Stimulated activated CD4-positive, alpha-beta T cell treated with anti-CD3 and anti-CD28 coated beads, Interleukin-12 subunit alpha, Interleukin-12 subunit beta, amount 100 ng/mL, for 4 hours (primary cell): ENCODE data around the gene LRRC8A.
A peak's percentile ranks its signal among the peaks of the same experiment; 100 is the strongest.
"Not testable (repeated sequence)": the region's sequence is repeated elsewhere in the genome, so short reads cannot be mapped to it uniquely, and the experiment has no call there.

Experiments used
- DNase-seq: peaks from one replicate; pipeline ENCODE4 v3.0.0-alpha.2; 2020

Gene LRRC8A

GRCh38 chr9:128881884-128882676, at the start of gene LRRC8A, which contains the start of gene KYAT1:
TSS of gene LRRC8A (plus strand) at chr9:128882133. CDS start at chr9:128907165, 25,032 bp downstream.
TSS of gene KYAT1 (minus strand) at chr9:128881950. CDS start at chr9:128845405, 36,545 bp downstream.
- peak; percentile 98 for DNase-seq

GRCh38 chr9:128833696-128834095, 48.2 kb upstream of the LRRC8A start:
- DNase-seq = no peak

- DNase-seq = no peak
Observed at GRCh38 chr9:128835246-128836210, 46.4 kb upstream of the LRRC8A start.

- no peak for DNase-seq
Observed at GRCh38 chr9:128836509-128837145, 45.3 kb upstream of the LRRC8A start.

- DNase-seq = no peak
Observed at GRCh38 chr9:128838338-128838737, 43.6 kb upstream of the LRRC8A start.

- no peak for DNase-seq
Observed at GRCh38 chr9:128840524-128840923, 41.4 kb upstream of the LRRC8A start.

- DNase-seq = no peak
Observed at GRCh38 chr9:128841694-128842492, 40.0 kb upstream of the LRRC8A start.

GRCh38 chr9:128843171-128843570, 38.8 kb upstream of the LRRC8A start:
- DNase-seq = not testable (repeated sequence)

GRCh38 chr9:128845186-128845931, 36.6 kb upstream of the LRRC8A start:
- no peak for DNase-seq

GRCh38 chr9:128846680-128847030, 35.3 kb upstream of the LRRC8A start:
- DNase-seq = no peak

GRCh38 chr9:128847803-128848202, 34.1 kb upstream of the LRRC8A start:
- no peak for DNase-seq

- not testable (repeated sequence) for DNase-seq
Observed at GRCh38 chr9:128851024-128851423, 30.9 kb upstream of the LRRC8A start.

- not testable (repeated sequence) for DNase-seq
Observed at GRCh38 chr9:128851779-128852600, 29.9 kb upstream of the LRRC8A start.

- DNase-seq = not testable (repeated sequence)
Observed at GRCh38 chr9:128852646-128853045, 29.3 kb upstream of the LRRC8A start.

- not testable (repeated sequence) for DNase-seq
Observed at GRCh38 chr9:128854454-128854853, 27.5 kb upstream of the LRRC8A start.

GRCh38 chr9:128858476-128858875, 23.5 kb upstream of the LRRC8A start:
- DNase-seq = not testable (repeated sequence)

- no peak for DNase-seq
Observed at GRCh38 chr9:128860937-128861336, 21.0 kb upstream of the LRRC8A start.

GRCh38 chr9:128861501-128861900, 20.4 kb upstream of the LRRC8A start:
- DNase-seq = no peak

GRCh38 chr9:128862401-128862851, 19.5 kb upstream of the LRRC8A start:
- no peak for DNase-seq

- peak; percentile 86 for DNase-seq
Observed at GRCh38 chr9:128863647-128864046, 18.3 kb upstream of the LRRC8A start.
